H1 (cell line): ENCODE data around the gene VWCE. TPM values are rescaled to one million over a fixed set of nuclear protein-coding genes. Genes with fewer than 3 reads are reported as not detected.

Experiments
- CTCF ChIA-PET: fragments of 300-600 bp; sonication (Branson Sonifier 250); formaldehyde crosslinking; loops from one replicate; lab custom pipeline; 2021; ENCODE audit not compliant: partially characterized antibody; lab: Charles Lee
- POLR2A ChIA-PET: fragments of 300-600 bp; sonication (Branson Sonifier 250); formaldehyde crosslinking; loops from one replicate; lab custom pipeline; 2021; ENCODE audit warnings: inconsistent platforms; ENCODE audit not compliant: partially characterized antibody; lab: Charles Lee
- DNase-seq, 2 experiments: peaks; one replicate each; pipeline versions ENCODE4 v3.0.0 to v3.0.0-alpha.2; 2010 to 2022; ENCODE audit warnings: low spot score in 2 of 2, low read depth in 1 of 2, mixed read lengths in 1 of 2
- FAIRE-seq: peaks from 2 replicates; lab custom pipeline; 2011; peaks lifted over from hg19 to GRCh38; lab: Jason Lieb, UNC
- H2AFZ ChIP-seq: 2 replicates; pipeline ENCODE4 v1.8.1; 2012; ENCODE audit warnings: low read length, inconsistent platforms
- H2AK5ac ChIP-seq: 2 replicates; pipeline ENCODE4 v1.6.1; 2013; ENCODE audit warnings: low read depth, low read length
- H2BK120ac ChIP-seq: replicated peaks from 2 replicates; pipeline ENCODE3; 2013; ENCODE audit warnings: low read depth, low read length, inconsistent platforms
- H2BK12ac ChIP-seq: 2 replicates; pipeline ENCODE4 v1.6.1; 2013; ENCODE audit warnings: low read depth, low read length
- H2BK15ac ChIP-seq: 2 replicates; pipeline ENCODE4 v1.6.1; 2013; ENCODE audit warnings: low read length
- H2BK20ac ChIP-seq: 2 replicates; pipeline ENCODE4 v1.6.1; 2013; ENCODE audit warnings: low read length
- H2BK5ac ChIP-seq: 2 replicates; pipeline ENCODE4 v1.6.1; 2013; ENCODE audit warnings: low read depth, low read length
- H3K14ac ChIP-seq: 2 replicates; pipeline ENCODE4 v1.6.1; 2013; ENCODE audit warnings: inconsistent platforms; ENCODE audit not compliant: insufficient read length
- H3K18ac ChIP-seq: 2 replicates; pipeline ENCODE4 v1.6.1; 2013; ENCODE audit warnings: low read length; ENCODE audit errors: extremely low read depth
- H3K23ac ChIP-seq: 2 replicates; pipeline ENCODE4 v1.6.1; 2013; ENCODE audit warnings: inconsistent platforms; ENCODE audit not compliant: insufficient read length
- H3K23me2 ChIP-seq: 2 replicates; pipeline ENCODE4 v1.6.1; 2013; ENCODE audit warnings: low read depth, low read length
- H3K27ac ChIP-seq: 2 replicates; pipeline ENCODE4 v1.6.1; 2011; ENCODE audit warnings: low read depth, low read length, inconsistent platforms
- H3K27me3 ChIP-seq, 4 experiments: replicated peaks in 1 of 4; 1 replicate in 1 of 4; 2 replicates in 3 of 4; pipeline versions ENCODE4 v1.6.1 to v1.8.1; 2011 to 2013; ENCODE audit warnings: low read length in 3 of 4, mild to moderate bottlenecking in 3 of 4, inconsistent platforms in 2 of 4, mixed read lengths in 2 of 4, moderate library complexity in 1 of 4; ENCODE audit not compliant: control insufficient read depth in 3 of 4, insufficient read depth in 3 of 4; ENCODE audit errors: extremely low read depth in 1 of 4
- H3K36me3 ChIP-seq, 4 experiments: 2 replicates each; pipeline versions ENCODE4 v1.6.1 to v1.8.1; 2011 to 2013; ENCODE audit warnings: mild to moderate bottlenecking in 4 of 4, low read length in 3 of 4, moderate library complexity in 2 of 4, control low read depth in 1 of 4, inconsistent platforms in 1 of 4; ENCODE audit not compliant: insufficient read depth in 4 of 4, control insufficient read depth in 2 of 4
- H3K4ac ChIP-seq: replicated peaks from 2 replicates; pipeline ENCODE3; 2013; ENCODE audit warnings: low read length, low read depth, mixed read lengths, inconsistent platforms; ENCODE audit not compliant: insufficient read length
- H3K4me1 ChIP-seq, 4 experiments: replicated peaks in 1 of 4; 1 replicate in 1 of 4; 2 replicates in 3 of 4; pipeline versions ENCODE4 v1.6.1 to v1.8.1; 2011 to 2013; ENCODE audit warnings: low read length in 3 of 4, inconsistent platforms in 2 of 4, mixed read lengths in 1 of 4; ENCODE audit not compliant: insufficient read depth in 4 of 4, control insufficient read depth in 3 of 4
- H3K4me2 ChIP-seq, 2 experiments: 2 replicates each; pipeline versions ENCODE4 v1.6.1 to v1.8.1; 2011 to 2013; ENCODE audit warnings: low read depth in 2 of 2, low read length in 2 of 2, control low read depth in 1 of 2, inconsistent platforms in 1 of 2, mild to moderate bottlenecking in 1 of 2; ENCODE audit not compliant: insufficient read depth in 1 of 2
- H3K4me3 ChIP-seq, 4 experiments: fragments of 200-600, 300-600 bp in 1 of 4; sonication (generic), shearing (Covaris generic), sonication (Bioruptor Twin) in 1 of 4; 2 replicates each; pipeline versions ENCODE4 v1.5.1 to v1.8.1; 2011 to 2016; ENCODE audit warnings: low read length in 4 of 4, low read depth in 3 of 4, control low read depth in 2 of 4, inconsistent platforms in 2 of 4, mild to moderate bottlenecking in 2 of 4, mixed read lengths in 1 of 4, moderate library complexity in 1 of 4; ENCODE audit not compliant: insufficient read depth in 2 of 4; ENCODE audit errors: extremely low read depth in 1 of 4
- H3K56ac ChIP-seq: replicated peaks from 2 replicates; pipeline ENCODE3; 2013; ENCODE audit warnings: low read depth, mild to moderate bottlenecking, mixed read lengths, low read length, inconsistent platforms; ENCODE audit not compliant: insufficient read length
- H3K79me1 ChIP-seq: 2 replicates; pipeline ENCODE4 v1.6.1; 2013; ENCODE audit warnings: low read depth, low read length, control low read depth
- H3K79me2 ChIP-seq, 2 experiments: 2 replicates each; pipeline versions ENCODE4 v1.6.1 to v1.8.1; 2012 to 2013; ENCODE audit warnings: low read length in 2 of 2, mild to moderate bottlenecking in 2 of 2, inconsistent platforms in 1 of 2; ENCODE audit not compliant: insufficient read depth in 2 of 2, control insufficient read depth in 1 of 2
- H3K9ac ChIP-seq, 4 experiments: replicated peaks in 1 of 4; 1 replicate in 1 of 4; 2 replicates in 3 of 4; pipeline versions ENCODE4 v1.6.1 to v1.8.1; 2011 to 2013; ENCODE audit warnings: low read depth in 3 of 4, low read length in 3 of 4, control low read depth in 2 of 4, mild to moderate bottlenecking in 2 of 4, moderate library complexity in 2 of 4, inconsistent platforms in 1 of 4; ENCODE audit errors: extremely low read depth in 1 of 4
- H3K9me3 ChIP-seq, 2 experiments: 2 replicates each; pipeline versions ENCODE4 v1.6.1 to v1.8.1; 2012 to 2013; ENCODE audit warnings: mild to moderate bottlenecking in 2 of 2, moderate library complexity in 2 of 2, control low read depth in 1 of 2, inconsistent platforms in 1 of 2, low read depth in 1 of 2, low read length in 1 of 2, mixed read lengths in 1 of 2; ENCODE audit not compliant: insufficient read depth in 2 of 2
- H4K20me1 ChIP-seq, 2 experiments: replicated peaks in 1 of 2; 2 replicates each; pipeline versions ENCODE3 to v1.8.1; 2011 to 2013; ENCODE audit warnings: inconsistent platforms in 2 of 2, low read length in 2 of 2, mild to moderate bottlenecking in 1 of 2; ENCODE audit not compliant: insufficient read depth in 2 of 2, control insufficient read depth in 1 of 2
- H4K5ac ChIP-seq: 2 replicates; pipeline ENCODE4 v1.6.1; 2013; ENCODE audit warnings: low read length, low read depth, mixed read lengths, inconsistent platforms; ENCODE audit not compliant: insufficient read length
- H4K8ac ChIP-seq: 2 replicates; pipeline ENCODE4 v1.8.0; 2013; ENCODE audit warnings: mild to moderate bottlenecking, moderate library complexity, low read length, inconsistent platforms; ENCODE audit not compliant: insufficient read depth; ENCODE audit errors: extremely low read depth
- H4K91ac ChIP-seq: replicated peaks from 2 replicates; pipeline ENCODE3; 2013; ENCODE audit warnings: low read length, mixed read lengths, inconsistent platforms; ENCODE audit not compliant: insufficient read length
- ASH2L ChIP-seq: fragments of 200-600, 300-600 bp; sonication (generic); IDR thresholded peaks from one replicate; pipeline ENCODE4 v1.7.1; 2017; ENCODE audit warnings: low read length
- CBX5 ChIP-seq: fragments of 300-800, 300-1000 bp; sonication (generic); IDR thresholded peaks from 2 replicates; pipeline ENCODE4 v1.7.1; 2016; ENCODE audit warnings: antibody characterized with exemption, low read length, low read depth
- CBX8 ChIP-seq: fragments of 300-800, 300-1000 bp; sonication (generic); IDR thresholded peaks from 2 replicates; pipeline ENCODE4 v1.7.1; 2016; ENCODE audit warnings: low read depth, low read length, borderline replicate concordance
- EZH2 ChIP-seq: fragments of 200-600 bp; sonication (generic); IDR thresholded peaks from 2 replicates; pipeline ENCODE4 v1.7.1; 2012; ENCODE audit warnings: low read depth, mild to moderate bottlenecking, moderate library complexity, low read length, inconsistent platforms; ENCODE audit not compliant: severe bottlenecking
- GTF2F1 ChIP-seq: IDR thresholded peaks from 2 replicates; pipeline ENCODE4 v1.6.1; 2012; ENCODE audit warnings: low read depth, low read length, improper control_type of control experiment, borderline replicate concordance
- POLR2A ChIP-seq, 2 experiments: IDR thresholded peaks; 1 replicate in 1 of 2; 2 replicates in 1 of 2; pipeline ENCODE4 v1.6.1; 2011; ENCODE audit warnings: low read depth in 2 of 2, low read length in 2 of 2, mild to moderate bottlenecking in 2 of 2; ENCODE audit errors: control extremely low read depth in 1 of 2
- RXRA ChIP-seq: IDR thresholded peaks from 2 replicates; pipeline ENCODE4 v1.6.1; 2011; ENCODE audit warnings: low read depth, mild to moderate bottlenecking, low read length, moderate library complexity; ENCODE audit not compliant: insufficient read depth
- SIN3A ChIP-seq, 2 experiments: IDR thresholded peaks in 1 of 2; conservative IDR thresholded peaks in 1 of 2; 2 replicates each; pipeline ENCODE4 v1.6.1; 2011 to 2012; ENCODE audit warnings: low read length in 2 of 2, improper control_type of control experiment in 1 of 2, low read depth in 1 of 2, mild to moderate bottlenecking in 1 of 2
- TAF1 ChIP-seq: IDR thresholded peaks from 2 replicates; pipeline ENCODE4 v1.6.1; 2011; ENCODE audit warnings: mild to moderate bottlenecking, low read depth, low read length
- TBP ChIP-seq: IDR thresholded peaks from 2 replicates; pipeline ENCODE4 v1.6.1; 2011; ENCODE audit warnings: low read depth, low read length, improper control_type of control experiment
- YY1 ChIP-seq: IDR thresholded peaks from 2 replicates; pipeline ENCODE4 v1.6.1; 2011; ENCODE audit warnings: low read depth, mild to moderate bottlenecking, low read length
- WGBS, 2 experiments: shearing (Covaris generic) in 1 of 2; methylation state at CpG; one replicate each; pipeline versions ENCODE4 v1.1.6 to v1.1.7; 2013 to 2015; ENCODE audit warnings: low lambda C conversion rate in 2 of 2, mixed read lengths in 2 of 2, inconsistent platforms in 1 of 2, low coverage in 1 of 2, missing lambda C conversion rate in 1 of 2; ENCODE audit not compliant: insufficient replicate concordance in 2 of 2, insufficient coverage in 1 of 2, insufficient read length in 1 of 2; ENCODE audit errors: extremely low coverage in 1 of 2, missing lambda C conversion rate in 1 of 2; 5-methylcytosine and 5-hydroxymethylcytosine counted together
- polyA plus RNA-seq, 7 experiments: library from polyadenylated mRNA; depleted of rRNA in 3 of 7; stranded (reverse) in 5 of 7; unstranded in 2 of 7; fragments of >200 nt in 5 of 7; fragments of 200-250 nt in 2 of 7; gene quantifications; 1 replicate in 5 of 7; 2 replicates in 1 of 7; 4 replicates in 1 of 7; pipeline versions ENCODE4 v1.2.1 to v1.2.3, GENCODE V29; 2011 to 2013; ENCODE audit warnings: missing spikeins in 2 of 7, mixed read lengths in 2 of 7
- total RNA-seq: library from RNA; stranded (reverse); fragmentation: NEBNext Ultra II Directional; extraction: Animal tissue kit (Norgen Biotek cat#: 25700); gene quantifications from 2 replicates; pipeline ENCODE4 v1.2.1, GENCODE V29; 2021

The VWCE gene
- total and polyA plus RNA-seq, 2 of the 8 experiments (the other 6 are each of a cell fraction or from before 2014, with no cell fraction given): 9.5 to 12.3 TPM

DNA sequence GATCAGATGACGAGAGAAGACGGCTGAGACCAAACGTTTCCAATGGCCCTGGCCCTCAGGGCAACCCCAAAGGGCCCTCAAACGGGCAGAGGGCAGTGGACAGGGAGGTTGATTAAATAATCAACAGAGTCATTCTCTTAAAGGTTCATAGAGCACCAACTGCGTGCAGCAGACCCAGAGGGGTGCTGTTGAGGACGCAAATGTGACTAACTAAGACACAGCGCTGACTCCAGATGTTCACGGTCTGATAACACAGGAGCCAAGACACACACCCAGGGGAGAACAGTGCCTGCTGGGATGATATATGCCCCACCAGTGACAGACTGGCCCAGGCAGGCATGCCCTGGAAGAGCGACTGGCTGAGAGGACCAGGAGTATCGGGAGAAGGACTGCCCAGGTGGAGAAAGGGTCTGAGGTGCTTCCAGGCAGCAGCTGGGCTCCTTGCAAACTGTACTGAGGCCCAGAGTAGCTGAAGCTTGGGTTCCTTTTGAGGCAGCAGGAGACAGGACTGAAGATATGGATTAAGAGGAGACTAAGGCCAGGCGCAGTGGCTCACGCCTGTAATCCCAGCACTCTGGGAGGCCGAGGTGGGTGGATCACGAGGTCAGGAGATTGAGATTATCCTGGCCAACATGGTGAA, 7.7 kb downstream of the VWCE start:
- Histone ChIP-seq H3K27ac (no peak overlapping the region), H2AK5ac (no peak overlapping the region), H4K5ac (no peak overlapping the region), H3K79me2 (0 out of 4 replicates have a peak, but pooled peaks cover 0 to 3% of the 10 kb centered on the region in 2 experiments), H4K8ac (no peak overlapping the region), H3K18ac (no peak overlapping the region), H3K79me1 (no peaks in the 10 kb centered on the region), H2BK20ac (no peak overlapping the region), H3K27me3 (peaks cover 0 to 2% (median 0%) of the 10 kb centered on the region in 4 experiments; a peak in 1 of 7 replicates), H3K4me2 (no peak overlapping the region), H2BK120ac (no peak overlapping the region), H3K23ac (no peak overlapping the region), H3K23me2 (no peaks in the 10 kb centered on the region), H4K91ac (no peak overlapping the region), H2BK12ac (no peak overlapping the region), H3K14ac (no peak overlapping the region), H3K4ac (no peak overlapping the region), H2AFZ (no peak overlapping the region), H2BK15ac (no peak overlapping the region), H3K4me1 (no peaks in the 10 kb centered on the region), H3K4me3 (no peak overlapping the region), H3K9ac (no peak overlapping the region), H3K9me3 (no peaks in the 10 kb centered on the region; a peak in 1 of 4 replicates), H3K56ac (no peak overlapping the region), H3K36me3 (peaks cover 0 to 9% (median 4%) of the 10 kb centered on the region in 4 experiments; a peak in 5 of 8 replicates), H2BK5ac (no peak overlapping the region), H4K20me1 (peaks cover 6 to 13% of the 10 kb centered on the region in 2 experiments)
- no peak for FAIRE-seq
- CTCF ChIA-PET: interaction anchor here (0.8 to 1.7 kb wide), 3 partner anchors 9 to 33 kb away, joined by 3 to 9 read pairs (median 4); no protein-coding TSS in a partner anchor
- 92% methylated on average over 14 of the region's 14 CpGs; no CpG with 5 or more reads in 1 of the 2 experiments for WGBS, 2 experiments
- no peak for DNase-seq
- TF ChIP-seq POLR2A (IDR thresholded peaks at IDR 0.05; ENCODE audit: control extremely low read depth in 1 of 2, low read depth in 2 of 2, low read length in 2 of 2): no peak
- TF ChIP-seq EZH2: no peak
- TF ChIP-seq SIN3A (conservative IDR thresholded peaks at IDR 0.05 in 1 of 2, IDR thresholded peaks at IDR 0.05 in 1 of 2; ENCODE audit: low read depth in 1 of 2, low read length in 2 of 2): no peak
- TF ChIP-seq TAF1: no peak
- TF ChIP-seq CBX5: no peak
- TF ChIP-seq YY1: no peak
- no peak for TF ChIP-seq RXRA
- no peak for TF ChIP-seq CBX8
- no peak for TF ChIP-seq TBP
- no peak for TF ChIP-seq GTF2F1
- no peak for TF ChIP-seq ASH2L
- POLR2A ChIA-PET: interaction anchor here (0.7 to 1.9 kb wide), 3 partner anchors 14 to 28 kb away, joined by 3 to 8 read pairs (median 4); no protein-coding TSS in a partner anchor
